A204.1 (cell line): ENCODE data around the gene PTPRN2.
"Not testable (repeated sequence)": the region's sequence is repeated elsewhere in the genome, so short reads cannot be mapped to it uniquely, and the experiment has no call there.

Source experiments
- FAIRE-seq: peaks from 2 replicates; lab custom pipeline; 2012; peaks lifted over from hg19 to GRCh38; lab: Jason Lieb, UNC

The PTPRN2 gene

GRCh38 chr7:158263110-158263963 lies 324.3 kb downstream of the PTPRN2 start:
- no peak for FAIRE-seq

DNA sequence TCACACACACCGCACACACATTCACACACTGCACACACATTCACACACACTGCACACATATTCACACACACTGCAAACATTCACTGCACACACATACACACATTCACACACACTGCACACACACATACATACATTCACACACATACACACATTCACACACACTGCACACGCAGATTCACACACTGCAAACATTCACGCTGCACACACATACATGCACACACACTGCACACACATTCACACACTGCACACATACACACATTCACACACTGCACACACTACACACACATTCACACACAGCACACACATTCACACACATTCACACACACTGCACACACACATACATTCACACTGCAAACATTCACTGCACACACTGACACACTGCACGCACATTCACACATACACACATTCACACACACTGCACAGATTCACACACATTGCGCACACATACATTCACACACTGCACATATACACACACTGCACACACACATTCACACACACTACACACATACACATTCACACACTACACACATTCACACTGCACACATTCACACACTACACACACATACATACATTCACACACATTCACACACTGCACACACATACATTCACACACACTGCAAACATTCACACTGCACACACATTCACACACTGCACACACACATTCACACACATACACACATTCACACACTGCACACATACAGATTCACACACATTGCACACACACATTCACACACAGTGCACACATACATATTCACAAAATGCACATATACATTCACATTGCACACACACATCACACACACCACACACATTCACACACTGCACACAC lies 325.1 kb downstream of the PTPRN2 start:
- FAIRE-seq: no peak

GRCh38 chr7:158261362-158262235 lies 326.0 kb downstream of the PTPRN2 start:
- no peak for FAIRE-seq

- FAIRE-seq: no peak
Observed at GRCh38 chr7:158260567-158261361, 326.9 kb downstream of the PTPRN2 start.

DNA sequence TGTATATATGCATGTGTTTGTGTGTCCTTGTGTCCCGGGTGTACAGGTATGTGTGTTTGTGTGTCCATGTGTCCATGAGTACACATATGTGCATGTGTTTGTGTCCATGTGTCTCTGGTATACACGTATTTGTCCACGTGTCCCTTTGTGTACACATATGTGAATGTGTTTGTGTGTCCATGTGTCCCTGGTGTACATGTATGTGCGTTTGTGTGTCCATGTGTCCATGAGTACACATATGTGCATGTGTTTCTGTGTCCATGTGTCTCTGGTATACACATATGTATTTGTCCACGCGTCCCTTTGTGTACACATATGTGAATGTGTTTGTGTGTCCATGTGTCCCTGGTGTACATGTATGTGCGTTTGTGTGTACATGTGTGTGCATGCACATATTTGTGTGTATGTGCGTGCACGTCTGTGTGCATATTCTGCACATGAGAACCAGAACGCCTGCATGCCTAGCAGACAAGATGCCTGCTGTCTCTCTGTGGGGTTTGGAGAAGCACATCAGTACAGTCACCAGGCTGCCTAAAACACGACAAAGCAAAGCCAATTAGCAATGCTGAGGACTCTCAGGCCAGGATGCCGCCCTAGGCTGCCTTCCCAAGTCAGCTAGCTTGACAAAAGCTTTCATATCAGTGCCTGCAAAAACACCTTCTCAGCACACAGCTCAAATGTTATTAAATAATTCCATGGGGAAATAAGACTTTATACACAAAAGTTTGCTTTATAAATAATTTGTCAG lies 327.8 kb downstream of the PTPRN2 start:
- FAIRE-seq: no peak

DNA sequence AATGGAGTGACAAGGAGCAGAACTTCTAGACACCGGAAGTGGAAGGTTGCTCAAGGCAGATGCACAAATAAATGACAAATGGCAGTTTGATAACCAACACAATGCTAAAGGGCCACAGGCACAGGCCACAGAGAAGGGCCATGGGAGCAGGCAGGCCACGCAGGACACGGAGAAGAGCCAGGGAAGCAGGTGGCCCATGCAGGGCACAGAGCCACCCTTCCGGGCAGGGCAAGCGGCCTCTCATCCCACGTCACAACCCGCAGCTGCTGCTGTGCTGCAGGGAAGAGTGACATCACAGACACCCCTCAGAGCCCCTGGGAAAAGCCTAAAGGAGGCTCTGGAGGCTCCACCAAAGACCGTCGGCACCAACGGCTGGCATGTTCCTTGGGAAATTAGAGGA lies 328.5 kb downstream of the PTPRN2 start:
- no peak for FAIRE-seq

GRCh38 chr7:158258411-158259130 lies 329.1 kb downstream of the PTPRN2 start:
- FAIRE-seq: no peak

DNA sequence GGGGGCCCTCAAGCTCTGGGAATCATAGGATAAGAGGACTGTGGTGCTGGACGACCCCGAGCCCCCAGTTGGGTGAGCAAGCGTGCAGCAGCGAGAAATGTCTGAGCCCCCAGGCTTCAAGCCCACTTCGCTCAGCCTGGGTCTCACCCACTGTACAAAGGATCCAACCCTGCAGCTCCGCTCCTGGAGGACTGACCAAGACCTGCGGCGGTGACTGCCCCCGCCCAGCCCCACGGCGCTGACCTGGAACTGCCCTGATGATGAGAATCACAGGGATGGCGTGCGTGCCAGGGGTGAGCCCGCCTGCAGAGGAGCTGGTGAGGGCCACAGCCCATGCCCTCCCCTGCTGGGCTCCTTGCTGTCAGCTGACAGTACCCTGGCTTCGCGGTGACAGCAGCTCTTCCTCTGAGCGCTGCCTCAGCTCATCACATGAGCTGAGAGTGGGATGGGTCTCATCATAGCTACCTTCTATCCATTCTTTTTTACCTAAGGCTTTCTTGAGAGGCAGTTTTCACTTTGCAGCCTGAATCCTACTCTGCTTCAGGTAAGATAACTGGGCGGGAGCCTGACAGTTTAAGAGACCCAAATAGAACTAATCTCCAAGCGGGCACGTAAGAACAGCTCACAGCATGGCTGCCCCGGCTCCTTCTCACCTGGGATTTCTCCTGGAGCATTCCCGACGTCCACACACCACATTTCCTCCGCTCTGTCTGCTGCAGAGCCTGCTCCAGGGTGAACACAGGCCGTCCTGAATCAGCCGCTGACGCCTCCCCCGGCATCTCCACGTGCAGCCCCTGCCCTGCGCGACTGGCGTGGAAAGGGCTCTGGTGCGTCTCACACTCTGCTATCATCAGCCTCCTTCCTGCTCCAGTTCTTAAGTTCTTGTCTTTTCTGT lies 329.9 kb downstream of the PTPRN2 start:
- FAIRE-seq: no peak

DNA sequence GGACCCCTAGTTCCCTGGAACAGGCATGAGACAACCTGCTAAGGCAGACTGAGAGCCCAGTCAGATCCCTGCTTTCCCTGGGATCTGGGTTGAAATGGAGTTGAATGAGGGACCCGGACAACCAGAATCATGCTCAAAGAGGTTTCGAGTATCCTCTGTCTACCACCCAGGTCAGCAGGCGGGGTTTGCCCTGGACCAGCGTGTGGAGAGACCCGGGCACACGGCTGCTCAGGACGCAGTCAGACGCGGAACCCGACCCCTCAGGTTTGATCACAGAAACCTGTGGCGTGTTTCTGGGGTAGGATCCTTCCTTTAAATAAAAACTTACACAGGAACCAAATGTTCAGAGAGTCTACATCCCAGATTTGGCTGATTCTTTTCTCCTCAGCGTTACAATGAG lies 330.6 kb downstream of the PTPRN2 start:
- FAIRE-seq: no peak

- FAIRE-seq: no peak
Observed at GRCh38 chr7:158256091-158256816, 331.4 kb downstream of the PTPRN2 start.

DNA sequence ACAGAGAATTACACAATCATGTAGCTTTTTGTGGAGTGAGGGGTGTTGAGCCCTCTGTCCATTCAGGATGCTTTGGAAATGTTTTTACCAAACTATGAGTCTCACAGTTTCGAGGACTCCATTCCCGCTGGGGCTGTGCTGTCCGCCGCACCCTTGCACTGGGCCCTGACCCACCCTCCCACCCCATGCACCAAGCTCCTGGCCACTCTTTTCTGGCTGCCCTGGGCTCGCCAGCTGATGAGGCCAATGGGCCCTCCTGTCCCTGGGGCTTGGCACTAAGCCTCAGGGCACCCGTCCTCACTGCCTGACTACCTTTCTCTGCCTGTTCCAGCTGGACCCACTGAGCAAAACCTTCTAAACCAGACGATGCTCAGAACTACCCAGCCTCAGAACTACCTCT lies 332.1 kb downstream of the PTPRN2 start:
- no peak for FAIRE-seq

GRCh38 chr7:158255156-158255555 lies 332.5 kb downstream of the PTPRN2 start:
- FAIRE-seq: no peak

GRCh38 chr7:158253670-158254045 lies 334.0 kb downstream of the PTPRN2 start:
- not testable (repeated sequence) for FAIRE-seq

- no peak for FAIRE-seq
Observed at GRCh38 chr7:158252837-158253669, 334.6 kb downstream of the PTPRN2 start.

- FAIRE-seq: no peak
Observed at GRCh38 chr7:158252081-158252836, 335.4 kb downstream of the PTPRN2 start.

- FAIRE-seq: no peak
Observed at GRCh38 chr7:158251061-158251965, 336.3 kb downstream of the PTPRN2 start.
